NT2/D1 (cell line): Measurements from ENCODE around the gene PDGFD.

Experiments used
- SUZ12 ChIP-seq: IDR thresholded peaks from 2 replicates; pipeline ENCODE4 v1.6.1; 2011; ENCODE audit not compliant: insufficient read length, insufficient read depth; ENCODE audit errors: extremely low read depth
- ZNF274 ChIP-seq: IDR thresholded peaks from 2 replicates; pipeline ENCODE4 v1.6.1; 2011; ENCODE audit warnings: mild to moderate bottlenecking, low read depth, low read length

DNA sequence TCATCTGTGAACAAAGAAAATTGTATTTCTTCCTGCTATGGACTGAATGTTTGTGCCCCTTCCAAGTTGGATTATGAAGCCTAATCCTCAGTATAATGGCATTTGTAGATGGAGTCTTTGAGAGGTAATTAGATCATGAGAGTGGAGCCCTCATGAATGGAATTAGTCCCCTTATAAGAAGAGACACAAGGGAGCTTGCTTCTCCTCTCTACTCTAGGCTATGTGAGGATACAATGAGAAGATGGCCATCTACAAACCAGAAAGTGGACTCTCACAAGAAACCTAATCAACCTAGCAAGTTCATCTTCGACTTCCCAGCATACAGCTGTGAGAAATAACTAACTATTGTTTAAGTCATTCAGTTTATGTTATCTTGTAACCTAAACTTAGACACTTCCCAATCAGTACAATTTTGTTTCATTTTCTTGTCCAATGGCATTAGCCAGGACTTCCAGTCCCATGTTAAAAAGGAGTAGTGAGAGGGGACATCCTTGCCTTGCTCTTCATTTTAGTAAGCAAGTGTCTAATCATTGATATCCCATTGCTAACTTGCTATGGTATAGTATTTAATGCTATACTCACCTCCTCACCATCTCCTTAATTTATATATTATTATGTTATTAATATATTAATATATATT lies 45.7 kb downstream of the PDGFD start:
- no peak for TF ChIP-seq SUZ12
- TF ChIP-seq ZNF274, result no peak
